ENCODE data around the gene CFAP44. TPM values are rescaled to one million over a fixed set of nuclear protein-coding genes. Genes with fewer than 3 reads are reported as not detected.

CFAP44 gene
- total RNA-seq, 1 experiment from 2014 or later: 0.74 TPM

GRCh38 chr3:113454057-113454456 is 12.8 kb upstream of the CFAP44 start:
- POLR2A ChIA-PET: no interaction called here
- Histone ChIP-seq H3K9me3 (ENCODE audit: control insufficient read depth, insufficient read depth, low read depth, low read length) (no peaks in the 10 kb centered on the region), H3K4me1 (ENCODE audit: control insufficient read depth, insufficient read depth, low read length) (no peaks in the 10 kb centered on the region), H3K27ac (ENCODE audit: low read length) (no peak overlapping the region), H3K27me3 (ENCODE audit: control insufficient read depth, insufficient read depth, low read length) (no peaks in the 10 kb centered on the region), H3K4me3 (ENCODE audit: low read depth in 2 of 2, low read length in 2 of 2) (no peak overlapping the region), H3K36me3 (ENCODE audit: control insufficient read depth, insufficient read depth, low read length) (no peaks in the 10 kb centered on the region)
- intact Hi-C loops (cut with micrococcal nuclease; ENCODE audit: unreplicated experiment) (no loop called here), in situ Hi-C loops (cut with HindIII; ENCODE audit: low pct_unique_long_range_greater_than_20kb, low sequenced_read_pairs) (no loop called here)
- no TSS peak for BruUV-seq (replicated peaks)
- DNase-seq (ENCODE audit: low read depth, low spot score): no peak
- no peak for ATAC-seq
- CTCF ChIA-PET: no interaction called here
- no peak for TF ChIP-seq TCF7L2 (IDR thresholded peaks at IDR 0.05; ENCODE audit: low read depth, low read length)
- no peak for TF ChIP-seq CTCF (IDR thresholded peaks at IDR 0.05)
- TF ChIP-seq POLR2AphosphoS5 (IDR thresholded peaks at IDR 0.05; ENCODE audit: low read depth, low read length): no peak
- no peak for TF ChIP-seq REST (IDR thresholded peaks at IDR 0.05; ENCODE audit: insufficient read depth in 1 of 2, low read depth in 2 of 2, low read length in 1 of 2)
- TF ChIP-seq SIN3A (IDR thresholded peaks at IDR 0.05; ENCODE audit: borderline replicate concordance, insufficient read depth, low read depth, low read length): no peak

GRCh38 chr3:113450911-113451310 is 9.6 kb upstream of the CFAP44 start:
- TF ChIP-seq REST (IDR thresholded peaks at IDR 0.05; ENCODE audit: insufficient read depth in 1 of 2, low read depth in 2 of 2, low read length in 1 of 2) (no peak), TCF7L2 (IDR thresholded peaks at IDR 0.05; ENCODE audit: low read depth, low read length) (no peak), CTCF (IDR thresholded peaks at IDR 0.05) (no peak), POLR2AphosphoS5 (IDR thresholded peaks at IDR 0.05; ENCODE audit: low read depth, low read length) (no peak)
- DNase-seq (ENCODE audit: low read depth, low spot score) (no peak), ATAC-seq (no peak)
- no TSS peak for BruUV-seq (replicated peaks)
- CTCF ChIA-PET: no interaction called here
- intact Hi-C loops (cut with micrococcal nuclease; ENCODE audit: unreplicated experiment) (no loop called here), in situ Hi-C loops (cut with HindIII; ENCODE audit: low pct_unique_long_range_greater_than_20kb, low sequenced_read_pairs) (no loop called here)
- POLR2A ChIA-PET: no interaction called here
- Histone ChIP-seq H3K9me3 (ENCODE audit: control insufficient read depth, insufficient read depth, low read depth, low read length) (no peaks in the 10 kb centered on the region), H3K4me3 (ENCODE audit: low read depth in 2 of 2, low read length in 2 of 2) (no peak overlapping the region), H3K27me3 (ENCODE audit: control insufficient read depth, insufficient read depth, low read length) (no peaks in the 10 kb centered on the region), H3K4me1 (ENCODE audit: control insufficient read depth, insufficient read depth, low read length) (no peaks in the 10 kb centered on the region), H3K27ac (ENCODE audit: low read length) (no peak overlapping the region), H3K36me3 (ENCODE audit: control insufficient read depth, insufficient read depth, low read length) (no peaks in the 10 kb centered on the region)
